ENCODE data around the gene ERC1.
"Not testable (repeated sequence)": the region's sequence is repeated elsewhere in the genome, so short reads cannot be mapped to it uniquely, and the experiment has no call there.

The ERC1 gene

GRCh38 chr12:1078002-1078401, 87.0 kb downstream of the ERC1 start:
- no peak for DNase-seq (ENCODE audit: low spot score)

GRCh38 chr12:1080520-1081223, 89.6 kb downstream of the ERC1 start:
- no peak for DNase-seq (ENCODE audit: low spot score)

DNA sequence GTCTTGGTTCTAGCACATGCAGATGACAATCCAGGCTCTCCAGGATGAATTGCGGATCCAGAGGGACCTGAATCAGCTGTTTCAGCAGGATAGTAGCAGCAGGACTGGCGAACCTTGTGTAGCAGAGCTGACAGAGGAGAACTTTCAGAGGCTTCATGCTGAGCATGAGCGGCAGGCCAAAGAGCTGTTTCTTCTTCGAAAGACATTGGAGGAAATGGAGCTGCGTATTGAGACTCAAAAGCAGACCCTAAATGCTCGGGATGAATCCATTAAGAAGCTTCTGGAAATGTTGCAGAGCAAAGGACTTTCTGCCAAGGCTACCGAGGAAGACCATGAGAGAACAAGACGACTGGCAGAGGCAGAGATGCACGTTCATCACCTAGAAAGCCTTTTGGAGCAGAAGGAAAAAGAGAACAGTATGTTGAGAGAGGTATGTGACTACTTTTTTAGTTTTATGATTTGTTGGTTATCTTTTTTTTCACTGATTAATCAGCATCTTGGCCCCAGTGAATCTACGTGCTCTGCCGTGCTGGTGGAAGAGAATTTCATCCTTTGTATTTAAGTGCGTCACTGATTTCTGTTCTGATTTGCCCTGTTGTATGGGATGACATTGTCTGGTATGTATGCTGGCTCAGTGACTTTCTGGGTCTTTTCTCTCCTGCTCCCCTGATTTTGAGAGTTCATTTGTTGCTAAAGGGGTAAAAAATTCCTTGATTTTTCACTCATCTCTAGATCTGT, 92.3 kb downstream of the ERC1 start:
- no peak for DNase-seq (ENCODE audit: low spot score)

- no peak for DNase-seq (ENCODE audit: low spot score)
These were observed 92.9 kb downstream of the ERC1 start for GRCh38 chr12:1083889-1084262.

GRCh38 chr12:1091350-1091749, 100.3 kb downstream of the ERC1 start:
- no peak for DNase-seq (ENCODE audit: low spot score)

- no peak for DNase-seq (ENCODE audit: low spot score)
These were observed 102.2 kb downstream of the ERC1 start for GRCh38 chr12:1093166-1093751.

DNA sequence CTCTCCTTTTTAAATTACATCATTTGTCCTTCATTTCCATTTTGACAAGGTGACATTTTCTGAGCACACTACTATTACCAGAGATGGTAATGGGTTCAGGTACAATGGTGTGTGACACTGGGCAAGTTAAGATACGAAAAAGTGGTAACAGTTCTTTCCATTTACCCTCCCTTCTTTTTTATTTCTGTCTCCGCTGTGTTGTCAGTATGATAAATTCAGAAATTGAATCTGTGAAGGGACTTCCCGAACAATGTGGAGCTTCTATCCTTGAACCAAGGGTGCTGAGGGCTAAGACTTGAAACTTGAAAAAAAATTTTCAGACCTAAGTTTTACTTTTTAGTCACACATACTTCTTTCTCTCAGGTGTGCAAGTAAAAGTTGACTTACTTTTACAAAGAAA, 103.7 kb downstream of the ERC1 start:
- DNase-seq (ENCODE audit: low spot score): no peak

DNA sequence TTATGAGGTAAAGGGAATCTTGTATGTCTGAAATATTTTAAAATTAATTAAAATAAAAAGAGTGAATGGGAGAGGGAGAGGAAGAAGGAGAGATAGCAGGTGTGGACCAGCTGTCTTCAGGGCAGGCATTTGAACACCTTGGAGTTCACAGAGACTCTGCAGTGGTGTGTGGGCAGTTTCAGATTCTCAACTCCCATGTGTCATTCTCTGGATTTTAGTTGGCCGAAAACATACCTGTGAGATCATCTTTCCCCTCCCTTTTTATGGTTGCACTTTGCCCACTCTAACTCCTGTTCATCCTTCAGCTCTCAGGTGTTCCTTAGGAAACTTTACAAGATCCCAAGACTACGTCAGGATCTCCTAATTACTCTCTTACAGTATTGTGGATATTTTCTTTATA, 108.1 kb downstream of the ERC1 start:
- no peak for DNase-seq (ENCODE audit: low spot score)

- not testable (repeated sequence) for DNase-seq (ENCODE audit: low spot score)
These were observed 108.6 kb downstream of the ERC1 start for GRCh38 chr12:1099618-1100017.

GRCh38 chr12:1102115-1102514, 111.1 kb downstream of the ERC1 start:
- no peak for DNase-seq (ENCODE audit: low spot score)

GRCh38 chr12:1102791-1103450, 111.9 kb downstream of the ERC1 start:
- no peak for DNase-seq (ENCODE audit: low spot score)

- DNase-seq (ENCODE audit: low spot score): no peak
These were observed 112.6 kb downstream of the ERC1 start for GRCh38 chr12:1103632-1104031.

DNA sequence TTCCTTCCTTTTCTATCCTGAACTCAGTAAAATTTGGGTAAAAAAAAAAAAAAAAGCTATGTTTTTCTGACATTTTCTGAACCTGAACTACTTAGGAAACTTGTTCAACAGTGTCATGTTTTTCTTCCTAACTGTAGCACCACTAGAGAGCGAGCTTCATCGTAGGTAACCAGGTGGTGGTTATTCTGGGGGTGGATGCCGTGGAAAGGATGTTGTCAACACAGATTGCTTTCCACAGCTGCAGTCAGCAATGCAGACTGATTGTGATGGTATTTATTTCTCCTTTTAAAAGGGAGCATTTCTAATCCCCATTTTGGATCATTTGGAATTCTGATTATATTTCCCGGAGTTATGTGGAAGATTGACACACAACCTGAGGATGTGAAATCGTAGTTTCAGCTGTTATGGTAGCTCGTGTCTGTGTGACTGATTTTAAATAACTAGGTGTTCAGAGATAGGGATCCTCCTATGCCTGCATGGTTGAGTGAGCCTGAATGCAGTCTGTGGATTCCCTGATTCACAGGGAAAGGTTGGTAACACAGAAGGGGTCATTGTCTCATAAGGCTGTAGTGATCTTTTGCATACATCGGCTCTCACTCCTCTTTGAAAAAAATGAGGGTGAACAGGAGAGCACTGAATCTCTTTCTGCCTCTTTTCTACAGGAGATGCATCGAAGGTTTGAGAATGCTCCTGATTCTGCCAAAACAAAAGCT, 113.2 kb downstream of the ERC1 start:
- no peak for DNase-seq (ENCODE audit: low spot score)

- no peak for DNase-seq (ENCODE audit: low spot score)
These were observed 116.6 kb downstream of the ERC1 start for GRCh38 chr12:1107669-1108068.

GRCh38 chr12:1108276-1108675, 117.3 kb downstream of the ERC1 start:
- DNase-seq (ENCODE audit: low spot score): no peak

- DNase-seq (ENCODE audit: low spot score): peak; percentile 5
These were observed 124.6 kb downstream of the ERC1 start for GRCh38 chr12:1115484-1116231.

GRCh38 chr12:1117371-1117770, 126.3 kb downstream of the ERC1 start:
- no peak for DNase-seq (ENCODE audit: low spot score)

DNA sequence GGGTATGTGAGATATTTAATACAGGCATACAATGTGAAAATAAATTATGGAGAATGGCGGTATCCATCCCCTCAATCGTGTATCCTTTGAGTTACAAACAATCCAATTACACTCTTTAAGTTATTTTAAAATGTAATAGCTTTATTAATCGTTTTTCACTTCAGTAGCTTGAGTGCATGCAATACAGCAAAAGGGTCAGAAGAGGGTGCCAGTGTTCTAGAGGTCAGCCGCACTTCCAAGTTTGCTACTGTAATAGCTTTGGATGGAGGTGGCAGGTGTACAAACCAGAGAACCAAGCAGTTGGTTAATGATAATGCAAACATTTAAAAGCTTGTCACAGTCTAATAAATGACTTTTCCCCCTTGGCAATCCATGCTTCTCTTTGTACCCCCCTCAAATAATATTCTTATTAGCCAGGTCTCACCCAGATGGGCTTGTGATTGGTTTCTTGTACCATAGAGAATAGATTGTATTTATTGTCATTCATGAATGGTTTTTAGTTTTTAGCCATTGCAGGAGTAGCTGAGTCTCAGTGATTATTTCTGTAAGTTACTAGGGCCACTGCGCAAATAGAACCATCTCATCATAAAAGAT, 127.0 kb downstream of the ERC1 start:
- DNase-seq (ENCODE audit: low spot score): peak; percentile 11

DNA sequence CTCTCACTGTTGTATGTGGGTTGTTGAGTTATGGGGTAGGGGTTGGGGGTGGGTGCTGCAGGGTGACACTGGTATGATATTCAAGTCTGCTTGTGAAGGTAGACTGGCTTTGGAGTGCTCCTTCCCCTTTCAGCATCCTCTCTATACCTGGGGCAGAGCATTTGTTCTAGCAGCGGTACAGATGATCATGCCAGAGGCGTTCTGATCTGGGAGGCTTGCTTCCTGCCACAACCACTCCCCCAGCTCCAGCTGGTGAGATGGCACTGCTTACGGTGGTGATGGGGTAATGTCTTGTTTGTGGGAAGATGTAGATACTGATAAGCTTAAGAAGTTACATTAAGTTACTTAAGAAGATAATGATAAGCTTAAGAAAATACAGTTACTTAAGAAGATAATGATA, 131.8 kb downstream of the ERC1 start:
- DNase-seq (ENCODE audit: low spot score): no peak

GRCh38 chr12:1126091-1126490, 135.1 kb downstream of the ERC1 start:
- DNase-seq (ENCODE audit: low spot score): no peak

DNA sequence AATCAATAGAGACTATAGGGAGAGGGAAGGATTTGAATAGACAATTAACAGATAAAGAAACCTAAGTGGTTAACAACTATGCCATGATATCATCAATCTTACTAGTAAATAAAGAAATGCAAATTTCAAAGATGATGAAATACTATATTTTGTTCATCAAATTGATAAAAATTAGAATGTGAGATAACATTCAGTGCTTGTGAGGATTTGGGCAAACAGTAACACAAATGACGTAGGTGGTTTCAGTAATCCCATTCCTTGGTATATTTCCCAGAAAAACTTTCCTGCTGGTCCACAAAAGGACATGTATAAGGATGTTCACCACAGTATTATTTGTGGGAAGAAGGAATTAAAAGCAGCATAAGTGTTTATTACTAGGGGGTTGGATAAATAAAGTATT, 136.0 kb downstream of the ERC1 start:
- DNase-seq (ENCODE audit: low spot score): no peak

Data from hepatic stellate cell (primary cell).